B cell (primary cell): ENCODE results near the gene IRF1. TPM values are rescaled to one million over a fixed set of nuclear protein-coding genes. Genes with fewer than 3 reads are reported as not detected.

Experiments used
- ATAC-seq: fragments of 200-7000 bp; cut with Tn5 transposase; one replicate; pipeline ENCODE4 v1.10.0; 2021; ENCODE audit warnings: low read depth, mild to moderate bottlenecking, moderate number of reproducible peaks, moderate library complexity
- CTCF ChIA-PET: fragments of 350-600 bp; sonication (Branson Sonifier 250); formaldehyde crosslinking; loops from one replicate; lab custom pipeline; 2021; ENCODE audit warnings: antibody characterized with exemption, inconsistent platforms; lab: Charles Lee
- POLR2A ChIA-PET: fragments of 350-600 bp; sonication (Branson Sonifier 250); formaldehyde crosslinking; loops from one replicate; lab custom pipeline; 2021; ENCODE audit warnings: antibody characterized with exemption; lab: Charles Lee
- DNase-seq: peaks from one replicate; pipeline ENCODE4 v3.0.0; 2013
- H2AFZ ChIP-seq: 2 replicates; pipeline ENCODE4 v1.6.1; 2012; ENCODE audit warnings: mild to moderate bottlenecking, low read depth, low read length; ENCODE audit not compliant: insufficient read depth, poor library complexity, severe bottlenecking
- H3K27ac ChIP-seq, 2 donors: 1 replicate in 1 of 2; 2 replicates in 1 of 2; pipeline ENCODE4 v1.5.1; 2012 to 2013; ENCODE audit warnings: low read length in 2 of 2, mild to moderate bottlenecking in 2 of 2, moderate library complexity in 1 of 2
- H3K27me3 ChIP-seq, 4 experiments: fragments of 200-600 bp in 1 of 4; sonication (generic) in 1 of 4; replicated peaks in 1 of 4; 1 replicate in 2 of 4; 2 replicates in 2 of 4; pipeline versions ENCODE4 v1.6.1 to v1.7.0; 2013 to 2016; ENCODE audit warnings: low read length in 3 of 4, mild to moderate bottlenecking in 2 of 4, mixed read lengths in 1 of 4, moderate library complexity in 1 of 4; ENCODE audit not compliant: insufficient read depth in 4 of 4, control insufficient read depth in 3 of 4; ENCODE audit errors: control extremely low read depth in 1 of 4
- H3K36me3 ChIP-seq, 2 experiments: replicated peaks in 1 of 2; 1 replicate in 1 of 2; 2 replicates in 1 of 2; pipeline versions ENCODE4 v1.6.1 to v1.7.1; 2013; ENCODE audit warnings: low read length in 1 of 2; ENCODE audit not compliant: insufficient read depth in 2 of 2, control insufficient read depth in 1 of 2; ENCODE audit errors: control extremely low read depth in 1 of 2, extremely low read depth in 1 of 2
- H3K4me1 ChIP-seq, 2 donors: fragments of 200-600 bp in 1 of 2; sonication (generic) in 1 of 2; 1 replicate in 1 of 2; 2 replicates in 1 of 2; pipeline versions ENCODE4 v1.5.1 to v1.6.1; 2013 to 2017; ENCODE audit warnings: low read length in 2 of 2; ENCODE audit not compliant: control insufficient read depth in 2 of 2, insufficient read depth in 2 of 2
- H3K4me2 ChIP-seq: replicated peaks from 2 replicates; pipeline ENCODE3; 2012; ENCODE audit warnings: mild to moderate bottlenecking, low read depth, low read length; ENCODE audit not compliant: poor library complexity, severe bottlenecking
- H3K4me3 ChIP-seq, 5 experiments: fragments of 200-600 bp in 1 of 5; sonication (generic) in 1 of 5; 1 replicate in 3 of 5; 2 replicates in 2 of 5; pipeline versions ENCODE4 v1.5.1 to v1.7.0; 2011 to 2016; ENCODE audit warnings: low read length in 4 of 5, mild to moderate bottlenecking in 4 of 5, low read depth in 2 of 5, control low read depth in 1 of 5, moderate library complexity in 1 of 5; ENCODE audit not compliant: insufficient read depth in 1 of 5; ENCODE audit errors: control extremely low read depth in 1 of 5, extremely low read depth in 1 of 5
- H3K79me2 ChIP-seq: fragments of 200-600 bp; sonication (generic); one replicate; pipeline ENCODE4 v1.6.0; 2016; ENCODE audit warnings: low read length; ENCODE audit not compliant: control insufficient read depth, insufficient read depth
- H3K9ac ChIP-seq: fragments of 200-600 bp; sonication (generic); 2 replicates; pipeline ENCODE4 v1.6.1; 2017; ENCODE audit warnings: mild to moderate bottlenecking, low read length, moderate library complexity
- H3K9me3 ChIP-seq, 3 donors: one replicate each; pipeline versions ENCODE4 v1.6.1 to v1.7.1; 2013; ENCODE audit warnings: low read length in 2 of 3; ENCODE audit not compliant: control insufficient read depth in 2 of 3, insufficient read depth in 1 of 3; ENCODE audit errors: control extremely low read depth in 1 of 3
- H4K20me1 ChIP-seq: 2 replicates; pipeline ENCODE4 v1.6.0; 2012; ENCODE audit warnings: mild to moderate bottlenecking, low read length; ENCODE audit not compliant: insufficient read depth, control insufficient read depth, poor library complexity, severe bottlenecking
- H3K27ac Mint-ChIP-seq: one replicate; pipeline ENCODE4 v1.8.0; 2021; ENCODE audit warnings: mixed read lengths
- H3K27me3 Mint-ChIP-seq: one replicate; pipeline ENCODE4 v1.8.0; 2021; ENCODE audit warnings: mixed read lengths
- H3K4me1 Mint-ChIP-seq: one replicate; pipeline ENCODE4 v1.8.0; 2021; ENCODE audit warnings: mixed read lengths
- H3K4me3 Mint-ChIP-seq: one replicate; pipeline ENCODE4 v1.8.0; 2021; ENCODE audit warnings: mixed read lengths
- H3K9me3 Mint-ChIP-seq: one replicate; pipeline ENCODE4 v1.8.0; 2022; ENCODE audit warnings: mixed read lengths; ENCODE audit not compliant: insufficient read depth
- EZH2 ChIP-seq: IDR thresholded peaks from 2 replicates; pipeline ENCODE4 v1.6.1; 2012; ENCODE audit warnings: borderline replicate concordance, low read depth, mild to moderate bottlenecking, moderate library complexity, low read length; ENCODE audit not compliant: insufficient read depth, poor library complexity, severe bottlenecking
- WGBS: methylation state at CpG from one replicate; pipeline ENCODE4 v1.1.5; 2013; ENCODE audit warnings: missing lambda C conversion rate; ENCODE audit not compliant: insufficient coverage; 5-methylcytosine and 5-hydroxymethylcytosine counted together
- intact Hi-C: fragments of 100-400 bp; cut with micrococcal nuclease; formaldehyde crosslinking; loops from one replicate; pipeline ENCODE4 v1.10.0; 2022
- polyA plus RNA-seq: library from polyadenylated mRNA; depleted of rRNA; stranded (reverse); fragments of >200 nt; gene quantifications from 2 replicates; pipeline ENCODE4 v1.2.3, GENCODE V29; 2012
- total RNA-seq, 2 donors: library from RNA; stranded (reverse); fragments of 120-200 nt in 1 of 2; gene quantifications; 1 replicate in 1 of 2; 2 replicates in 1 of 2; pipeline versions ENCODE4 v1.2.3 to v1.2.4, GENCODE V29; 2013 to 2022
- TF ChIP-seq, protein P1 (sequence below): fragments of 200-600 bp; IDR thresholded peaks from one replicate; pipeline ENCODE4 v1.8.0; 2022; ENCODE audit warnings: antibody characterized with exemption, mild to moderate bottlenecking

IRF1 gene
- total and polyA plus RNA-seq, 2 donors (not counting 1 experiment from before 2014, with no cell fraction given) = 173 to 306 TPM

GRCh38 chr5:132497488-132497997, 7.0 kb upstream of the IRF1 start:
- no peak for TF ChIP-seq EZH2
- TF ChIP-seq, protein P1, sequence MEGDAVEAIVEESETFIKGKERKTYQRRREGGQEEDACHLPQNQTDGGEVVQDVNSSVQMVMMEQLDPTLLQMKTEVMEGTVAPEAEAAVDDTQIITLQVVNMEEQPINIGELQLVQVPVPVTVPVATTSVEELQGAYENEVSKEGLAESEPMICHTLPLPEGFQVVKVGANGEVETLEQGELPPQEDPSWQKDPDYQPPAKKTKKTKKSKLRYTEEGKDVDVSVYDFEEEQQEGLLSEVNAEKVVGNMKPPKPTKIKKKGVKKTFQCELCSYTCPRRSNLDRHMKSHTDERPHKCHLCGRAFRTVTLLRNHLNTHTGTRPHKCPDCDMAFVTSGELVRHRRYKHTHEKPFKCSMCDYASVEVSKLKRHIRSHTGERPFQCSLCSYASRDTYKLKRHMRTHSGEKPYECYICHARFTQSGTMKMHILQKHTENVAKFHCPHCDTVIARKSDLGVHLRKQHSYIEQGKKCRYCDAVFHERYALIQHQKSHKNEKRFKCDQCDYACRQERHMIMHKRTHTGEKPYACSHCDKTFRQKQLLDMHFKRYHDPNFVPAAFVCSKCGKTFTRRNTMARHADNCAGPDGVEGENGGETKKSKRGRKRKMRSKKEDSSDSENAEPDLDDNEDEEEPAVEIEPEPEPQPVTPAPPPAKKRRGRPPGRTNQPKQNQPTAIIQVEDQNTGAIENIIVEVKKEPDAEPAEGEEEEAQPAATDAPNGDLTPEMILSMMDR = no peak
- ChIA-PET CTCF (interaction anchor here (1.1 to 13.8 kb wide), 12 partner anchors 8 to 259 kb away, joined by 3 to 528 read pairs (median 41); partner anchors contain the start of gene IRF1), POLR2A (interaction anchor here (1.1 to 4.7 kb wide), 8 partner anchors 9 to 111 kb away, joined by 5 to 59 read pairs (median 34); no protein-coding TSS in a partner anchor)
- Histone ChIP-seq H3K9ac (no peak overlapping the region), H3K27me3 (no peaks in the 10 kb centered on the region), H3K4me3 (peak overlapping the region in 2 of 5 experiments; percentile 89 to 91), H3K4me1 (peaks cover 46 to 55% of the 10 kb centered on the region in 2 donors), H3K9me3 (no peaks in the 10 kb centered on the region), H3K79me2 (peaks cover 14% of the 10 kb centered on the region), H4K20me1 (no peaks in the 10 kb centered on the region), H3K36me3 (no peaks in the 10 kb centered on the region), H2AFZ (peak overlapping the region; percentile 90), H3K27ac (peak overlapping the region; percentile 85 to 95), H3K4me2 (peak overlapping the region; percentile 96)
- no peak for ATAC-seq
- peak; percentile 29 for DNase-seq
- H3K4me3 Mint-ChIP-seq = peak overlapping the region; percentile 97
- H3K27ac Mint-ChIP-seq = peak overlapping the region; percentile 97
- intact Hi-C loops = loop anchor here (1.0 to 10.0 kb wide), 2 partner anchors 8 to 863 kb away; partner anchors contain the start of gene RAPGEF6
- peaks cover 64% of the 10 kb centered on the region for H3K4me1 Mint-ChIP-seq
- no peaks in the 10 kb centered on the region for H3K9me3 Mint-ChIP-seq
- H3K27me3 Mint-ChIP-seq = no peaks in the 10 kb centered on the region
- WGBS = no CpG with 5 or more reads among the region's 6 CpGs
